Endothelial cell of umbilical vein (primary cell): ENCODE measurements around the gene RPL21.

ENCODE experiments used
- EZH2 ChIP-seq: IDR thresholded peaks from 2 replicates; pipeline ENCODE4 v1.6.1; 2012; ENCODE audit warnings: borderline replicate concordance, low read depth, mild to moderate bottlenecking, moderate library complexity, low read length, inconsistent platforms; ENCODE audit not compliant: severe bottlenecking
- MYC ChIP-seq: IDR thresholded peaks from one replicate; pipeline ENCODE4 v1.6.1; 2011; ENCODE audit warnings: mild to moderate bottlenecking, low read depth, low read length
- POLR2A ChIP-seq: IDR thresholded peaks from 2 replicates; pipeline ENCODE4 v1.6.1; 2012; ENCODE audit warnings: low read depth, mild to moderate bottlenecking, control low read depth, low read length
- POLR2AphosphoS5 ChIP-seq: IDR thresholded peaks from 2 replicates; pipeline ENCODE4 v1.6.1; 2012; ENCODE audit warnings: low read depth, mild to moderate bottlenecking, control low read depth, low read length, moderate library complexity; ENCODE audit not compliant: insufficient read depth
- TF ChIP-seq, protein P1 (sequence below), 2 donors: IDR thresholded peaks; 1 replicate in 1 of 2; 2 replicates in 1 of 2; pipeline ENCODE4 v1.5.1; 2011; ENCODE audit warnings: low read length in 2 of 2, mild to moderate bottlenecking in 2 of 2, moderate library complexity in 2 of 2, control low read depth in 1 of 2, inconsistent platforms in 1 of 2, low read depth in 1 of 2; ENCODE audit not compliant: insufficient read depth in 1 of 2; ENCODE audit errors: extremely low read depth in 1 of 2
- TF ChIP-seq, protein P2 (sequence below): IDR thresholded peaks from 2 replicates; pipeline ENCODE4 v1.6.1; 2011; ENCODE audit not compliant: insufficient read depth, insufficient read length

DNA sequence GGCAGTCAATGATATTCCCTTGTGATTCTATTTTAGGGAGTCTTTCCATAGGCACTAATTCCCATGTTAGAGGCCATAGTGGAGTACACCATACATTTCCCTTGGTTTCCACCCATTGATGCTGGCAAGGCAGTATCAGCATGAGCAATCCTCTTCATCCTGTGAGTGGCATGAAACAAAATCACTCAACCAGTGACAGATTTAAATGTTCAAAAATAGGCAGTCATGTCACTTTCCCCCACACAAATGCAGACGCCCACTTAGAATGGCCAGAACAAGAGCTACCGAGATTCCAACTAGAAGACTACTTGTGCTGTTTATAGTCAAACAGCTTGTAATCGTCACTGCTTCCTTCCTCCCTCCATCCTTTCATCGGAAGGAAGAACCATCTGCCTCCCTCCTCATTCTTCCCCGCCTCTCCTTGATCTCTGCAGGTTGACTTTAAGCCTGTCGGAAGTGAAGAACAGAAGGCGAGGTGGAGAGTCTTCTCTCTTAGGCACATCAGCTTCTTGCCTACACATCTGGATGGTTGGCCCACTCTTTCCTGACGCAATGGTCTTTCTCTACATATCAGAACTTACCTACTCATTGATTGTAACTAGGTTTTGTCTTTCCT, 41.8 kb downstream of the RPL21 start:
- TF ChIP-seq, protein P1, sequence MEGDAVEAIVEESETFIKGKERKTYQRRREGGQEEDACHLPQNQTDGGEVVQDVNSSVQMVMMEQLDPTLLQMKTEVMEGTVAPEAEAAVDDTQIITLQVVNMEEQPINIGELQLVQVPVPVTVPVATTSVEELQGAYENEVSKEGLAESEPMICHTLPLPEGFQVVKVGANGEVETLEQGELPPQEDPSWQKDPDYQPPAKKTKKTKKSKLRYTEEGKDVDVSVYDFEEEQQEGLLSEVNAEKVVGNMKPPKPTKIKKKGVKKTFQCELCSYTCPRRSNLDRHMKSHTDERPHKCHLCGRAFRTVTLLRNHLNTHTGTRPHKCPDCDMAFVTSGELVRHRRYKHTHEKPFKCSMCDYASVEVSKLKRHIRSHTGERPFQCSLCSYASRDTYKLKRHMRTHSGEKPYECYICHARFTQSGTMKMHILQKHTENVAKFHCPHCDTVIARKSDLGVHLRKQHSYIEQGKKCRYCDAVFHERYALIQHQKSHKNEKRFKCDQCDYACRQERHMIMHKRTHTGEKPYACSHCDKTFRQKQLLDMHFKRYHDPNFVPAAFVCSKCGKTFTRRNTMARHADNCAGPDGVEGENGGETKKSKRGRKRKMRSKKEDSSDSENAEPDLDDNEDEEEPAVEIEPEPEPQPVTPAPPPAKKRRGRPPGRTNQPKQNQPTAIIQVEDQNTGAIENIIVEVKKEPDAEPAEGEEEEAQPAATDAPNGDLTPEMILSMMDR (IDR thresholded peaks at IDR 0.05; ENCODE audit: extremely low read depth in 1 of 2, insufficient read depth in 1 of 2, low read depth in 1 of 2, low read length in 2 of 2): no peak
- TF ChIP-seq EZH2: no peak
- TF ChIP-seq POLR2A: no peak
- TF ChIP-seq POLR2AphosphoS5: no peak
- TF ChIP-seq, protein P2, sequence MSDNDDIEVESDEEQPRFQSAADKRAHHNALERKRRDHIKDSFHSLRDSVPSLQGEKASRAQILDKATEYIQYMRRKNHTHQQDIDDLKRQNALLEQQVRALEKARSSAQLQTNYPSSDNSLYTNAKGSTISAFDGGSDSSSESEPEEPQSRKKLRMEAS: no peak
- no peak for TF ChIP-seq MYC
